ENCODE data around the gene SYTL3.

SYTL3 gene

GRCh38 chr6:158717341-158718330 lies 67.8 kb downstream of the SYTL3 start:
- TF ChIP-seq CTCF (IDR thresholded peaks at IDR 0.05; ENCODE audit: control extremely low read depth, extremely low read depth, low read depth, missing control alignments) = no peak
- ChIA-PET POLR2A (no interaction called here), CTCF (interaction anchor here (0.9 to 2.8 kb wide), 18 partner anchors 8 to 418 kb away, joined by 3 to 11 read pairs (median 4); partner anchors contain the start of gene RSPH3)
- peak; percentile 71 for DNase-seq (ENCODE audit: extremely low spot score)

- CTCF ChIA-PET = interaction anchor here (0.6 to 2.8 kb wide), 25 partner anchors 9 to 504 kb away, joined by 3 to 11 read pairs (median 4); partner anchors contain the start of gene RSPH3
- no peak for DNase-seq (ENCODE audit: extremely low spot score)
- peak; percentile 30 for TF ChIP-seq CTCF (IDR thresholded peaks at IDR 0.05; ENCODE audit: control extremely low read depth, extremely low read depth, low read depth, missing control alignments)
- POLR2A ChIA-PET = interaction anchor here (0.6 kb wide), 1 partner anchor 1075 kb away, joined by 4 read pairs; no protein-coding TSS in a partner anchor
Observed at GRCh38 chr6:158718461-158719046, 68.7 kb downstream of the SYTL3 start.

- no peak for TF ChIP-seq CTCF (IDR thresholded peaks at IDR 0.05; ENCODE audit: control extremely low read depth, extremely low read depth, low read depth, missing control alignments)
- CTCF ChIA-PET = interaction anchor here (0.7 to 1.4 kb wide), 4 partner anchors 18 to 508 kb away, joined by 3 read pairs; no protein-coding TSS in a partner anchor
- no peak for DNase-seq (ENCODE audit: extremely low spot score)
- POLR2A ChIA-PET = no interaction called here
Observed at GRCh38 chr6:158722176-158722729, 72.4 kb downstream of the SYTL3 start.

- no peak for TF ChIP-seq CTCF (IDR thresholded peaks at IDR 0.05; ENCODE audit: control extremely low read depth, extremely low read depth, low read depth, missing control alignments)
- CTCF ChIA-PET = interaction anchor here (1.3 kb wide), 1 partner anchor 11 kb away, joined by 3 read pairs; no protein-coding TSS in a partner anchor
- no peak for DNase-seq (ENCODE audit: extremely low spot score)
- POLR2A ChIA-PET = interaction anchor here (0.5 kb wide), 1 partner anchor 146 kb away, joined by 3 read pairs; no protein-coding TSS in a partner anchor
Observed at GRCh38 chr6:158725704-158726103, 75.8 kb downstream of the SYTL3 start.

- CTCF ChIA-PET = interaction anchor here (1.0 kb wide), 1 partner anchor 11 kb away, joined by 4 read pairs; no protein-coding TSS in a partner anchor
Observed at GRCh38 chr6:158729906-158730540, 80.2 kb downstream of the SYTL3 start.

More at GRCh38 chr6:158729906-158730540, 80.2 kb downstream of the SYTL3 start:
- POLR2A ChIA-PET = no interaction called here
- no peak for DNase-seq (ENCODE audit: extremely low spot score)
- no peak for TF ChIP-seq CTCF (IDR thresholded peaks at IDR 0.05; ENCODE audit: control extremely low read depth, extremely low read depth, low read depth, missing control alignments)
